ENCODE data around the gene ABCA9. TPM values are rescaled to one million over a fixed set of nuclear protein-coding genes. Genes with fewer than 3 reads are reported as not detected.
"Not testable (repeated sequence)": the region's sequence is repeated elsewhere in the genome, so short reads cannot be mapped to it uniquely, and the experiment has no call there.

The ABCA9 gene
- total and polyA plus RNA-seq, 9 of the 15 experiments (the other 6 are each of a cell fraction or from before 2014, with no cell fraction given) = 0.04 TPM; not detected in 8

GRCh38 chr17:68963958-68964357 is 96.8 kb downstream of the ABCA9 start:
- H3K79me2 ChIP-seq (ENCODE audit: control insufficient read depth, insufficient read depth, low read length) = no peaks in the 10 kb centered on the region
- WGBS (ENCODE audit: insufficient coverage, low coverage, missing lambda C conversion rate) = 59% methylated on average over 4 of the region's 4 CpGs
- DNase-seq (ENCODE audit: extremely low read depth in 1 of 4, low spot score in 3 of 4) = no peak
- no peak overlapping the region for H2AFZ ChIP-seq (ENCODE audit: low read depth, low read length)
- no peak for FAIRE-seq
- BruUV-seq (replicated peaks) = no TSS peak
- H4K20me1 ChIP-seq (replicated peaks; ENCODE audit: control insufficient read depth, insufficient read depth, low read length) = no peaks in the 10 kb centered on the region
- ChIA-PET POLR2A (no interaction called here), CTCF (ENCODE audit: low intra/inter-chr PET ratio) (no interaction called here)
- H3K4me3 ChIP-seq = no peak overlapping the region
- no peaks in the 10 kb centered on the region; a peak in 1 of 5 replicates for H3K4me1 ChIP-seq (replicated peaks in 1 of 2; ENCODE audit: control insufficient read depth in 2 of 2, insufficient read depth in 2 of 2, low read length in 2 of 2)
- no peak overlapping the region for H3K9ac ChIP-seq (ENCODE audit: insufficient read depth in 1 of 2, low read depth in 2 of 2, low read length in 2 of 2)
- no peaks in the 10 kb centered on the region for H3K36me3 ChIP-seq (ENCODE audit: control insufficient read depth, insufficient read depth, low read length)
- H3K9me1 ChIP-seq (ENCODE audit: control insufficient read depth, insufficient read depth, low read length) = no peaks in the 10 kb centered on the region
- TF ChIP-seq SLC30A9 (CRISPR knock-in tag; IDR thresholded peaks at IDR 0.05) = no peak
- no peak for TF ChIP-seq RHOXF2B (CRISPR knock-in tag; conservative IDR thresholded peaks at IDR 0.05)
- no peak for TF ChIP-seq MIER1 (IDR thresholded peaks at IDR 0.05; ENCODE audit: low read depth)
- TF ChIP-seq, protein P1, sequence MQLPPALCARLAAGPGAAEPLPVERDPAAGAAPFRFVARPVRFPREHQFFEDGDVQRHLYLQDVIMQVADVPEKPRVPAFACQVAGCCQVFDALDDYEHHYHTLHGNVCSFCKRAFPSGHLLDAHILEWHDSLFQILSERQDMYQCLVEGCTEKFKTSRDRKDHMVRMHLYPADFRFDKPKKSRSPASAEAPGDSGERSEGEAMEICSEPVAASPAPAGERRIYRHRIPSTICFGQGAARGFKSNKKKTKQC (CRISPR knock-in tag; IDR thresholded peaks at IDR 0.05) = no peak
- H3K9me3 ChIP-seq (replicated peaks; ENCODE audit: control insufficient read depth, insufficient read depth, low read depth, low read length) = peaks cover 2% of the 10 kb centered on the region; the same call in 1 of the 2 replicates
- intact Hi-C loops (cut with micrococcal nuclease) (no loop called here), in situ Hi-C loops (cut with MboI) (loop anchor here (25.0 kb wide), 1 partner anchor 273 kb away; the partner anchor contains the start of gene ABCA10)
- H3K4me2 ChIP-seq (ENCODE audit: insufficient read depth, low read length) = no peak overlapping the region
- no peak for ATAC-seq
- no peak overlapping the region for H3K27ac ChIP-seq (ENCODE audit: extremely low read depth, low read depth, low read length)
- H3K27me3 ChIP-seq (ENCODE audit: control insufficient read depth in 2 of 2, insufficient read depth in 2 of 2, low read length in 2 of 2) = no peaks in the 10 kb centered on the region

- no peak overlapping the region for H3K9ac ChIP-seq (ENCODE audit: insufficient read depth in 1 of 2, low read depth in 2 of 2, low read length in 2 of 2)
These were observed 99.4 kb downstream of the ABCA9 start for GRCh38 chr17:68961214-68961882.

DNA sequence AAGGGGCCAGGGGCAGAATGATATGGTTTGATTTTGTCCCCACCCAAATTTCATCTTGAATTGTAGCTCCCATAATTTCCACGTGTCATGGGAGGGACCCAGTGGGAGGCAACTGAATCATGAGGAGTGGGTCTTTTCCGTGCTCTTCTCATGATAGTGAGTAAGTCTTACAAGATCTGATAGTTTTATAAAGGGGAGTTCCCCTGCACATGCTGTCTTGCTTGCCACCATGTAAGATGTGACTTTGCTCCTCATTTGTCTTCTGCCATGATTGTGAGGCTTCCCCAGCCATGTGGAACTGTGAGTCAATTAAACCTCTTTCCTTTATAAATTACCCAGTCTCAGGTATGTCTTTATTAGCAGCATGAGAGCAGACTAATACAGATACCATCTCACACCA is 101.6 kb downstream of the ABCA9 start:
- H3K9me3 ChIP-seq (replicated peaks; ENCODE audit: control insufficient read depth, insufficient read depth, low read depth, low read length); H3K4me1 ChIP-seq (replicated peaks in 1 of 2; ENCODE audit: control insufficient read depth in 2 of 2, insufficient read depth in 2 of 2, low read length in 2 of 2); H3K9ac ChIP-seq (ENCODE audit: insufficient read depth in 1 of 2, low read depth in 2 of 2, low read length in 2 of 2); H3K36me3 ChIP-seq (ENCODE audit: control insufficient read depth, insufficient read depth, low read length); H3K79me2 ChIP-seq (ENCODE audit: control insufficient read depth, insufficient read depth, low read length); CTCF ChIA-PET (ENCODE audit: low intra/inter-chr PET ratio); intact Hi-C loops (cut with micrococcal nuclease); BruUV-seq (replicated peaks); DNase-seq (ENCODE audit: extremely low read depth in 1 of 4, low spot score in 3 of 4); POLR2A ChIA-PET; H3K9me1 ChIP-seq (ENCODE audit: control insufficient read depth, insufficient read depth, low read length); H3K4me2 ChIP-seq (ENCODE audit: insufficient read depth, low read length); H4K20me1 ChIP-seq (replicated peaks; ENCODE audit: control insufficient read depth, insufficient read depth, low read length); H3K4me3 ChIP-seq; H2AFZ ChIP-seq (ENCODE audit: low read depth, low read length); ATAC-seq; H3K27ac ChIP-seq (ENCODE audit: extremely low read depth, low read depth, low read length); FAIRE-seq; H3K27me3 ChIP-seq (ENCODE audit: control insufficient read depth in 2 of 2, insufficient read depth in 2 of 2, low read length in 2 of 2): not testable (repeated sequence)
- 50% methylated on average over 2 of the region's 2 CpGs for WGBS (ENCODE audit: insufficient coverage, low coverage, missing lambda C conversion rate)
- in situ Hi-C loops (cut with MboI) = loop anchor here (25.0 kb wide), 1 partner anchor 278 kb away; the partner anchor contains the start of gene ABCA10

More at GRCh38 chr17:68961214-68961882, 99.4 kb downstream of the ABCA9 start:
- H3K4me2 ChIP-seq (ENCODE audit: insufficient read depth, low read length) = no peak overlapping the region
- no peaks in the 10 kb centered on the region for H3K9me1 ChIP-seq (ENCODE audit: control insufficient read depth, insufficient read depth, low read length)
- H3K79me2 ChIP-seq (ENCODE audit: control insufficient read depth, insufficient read depth, low read length) = no peaks in the 10 kb centered on the region
- peaks cover 3% of the 10 kb centered on the region; the same call in 1 of the 2 replicates for H3K9me3 ChIP-seq (replicated peaks; ENCODE audit: control insufficient read depth, insufficient read depth, low read depth, low read length)
- FAIRE-seq (no peak), ATAC-seq (no peak), DNase-seq (ENCODE audit: extremely low read depth in 1 of 4, low spot score in 3 of 4) (no peak)
- H3K4me1 ChIP-seq (replicated peaks in 1 of 2; ENCODE audit: control insufficient read depth in 2 of 2, insufficient read depth in 2 of 2, low read length in 2 of 2) = no peaks in the 10 kb centered on the region; a peak in 1 of 5 replicates
- no peaks in the 10 kb centered on the region for H3K36me3 ChIP-seq (ENCODE audit: control insufficient read depth, insufficient read depth, low read length)
- ChIA-PET POLR2A (no interaction called here), CTCF (ENCODE audit: low intra/inter-chr PET ratio) (no interaction called here)
- intact Hi-C loops (cut with micrococcal nuclease) (no loop called here), in situ Hi-C loops (cut with MboI) (loop anchor here (25.0 kb wide), 1 partner anchor 276 kb away; the partner anchor contains the start of gene ABCA10)
- 51% methylated on average over 9 of the region's 9 CpGs for WGBS (ENCODE audit: insufficient coverage, low coverage, missing lambda C conversion rate)
- H4K20me1 ChIP-seq (replicated peaks; ENCODE audit: control insufficient read depth, insufficient read depth, low read length) = no peaks in the 10 kb centered on the region
- no peak overlapping the region for H3K4me3 ChIP-seq
- TF ChIP-seq DACH1 (IDR thresholded peaks at IDR 0.05; ENCODE audit: partially characterized antibody) = peak; percentile 89
- TF ChIP-seq BRCA1 (IDR thresholded peaks at IDR 0.05) = no peak
- no peak for TF ChIP-seq BRCA1 (CRISPR knock-in tag; IDR thresholded peaks at IDR 0.05)
- peak overlapping the region; percentile 43; the same call in 1 of the 2 replicates for H2AFZ ChIP-seq (ENCODE audit: low read depth, low read length)
- no peaks in the 10 kb centered on the region for H3K27me3 ChIP-seq (ENCODE audit: control insufficient read depth in 2 of 2, insufficient read depth in 2 of 2, low read length in 2 of 2)
- H3K27ac ChIP-seq (ENCODE audit: extremely low read depth, low read depth, low read length) = no peak overlapping the region
- no TSS peak for BruUV-seq (replicated peaks)
